Fibroblast of lung (primary cell): Measurements from ENCODE around the gene PIK3R4.

Experiments used
- EZH2 ChIP-seq: IDR thresholded peaks from 2 replicates; pipeline ENCODE4 v1.5.1; 2012; ENCODE audit warnings: low read length, control low read depth, mild to moderate bottlenecking; ENCODE audit errors: missing control alignments
- TF ChIP-seq, protein P1 (sequence below), 2 donors: IDR thresholded peaks in 1 of 2; conservative IDR thresholded peaks in 1 of 2; 1 replicate in 1 of 2; 2 replicates in 1 of 2; pipeline ENCODE4 v1.5.1; 2011 to 2012; ENCODE audit warnings: low read length in 2 of 2, control low read depth in 1 of 2, inconsistent platforms in 1 of 2, low read depth in 1 of 2, mild to moderate bottlenecking in 1 of 2

DNA sequence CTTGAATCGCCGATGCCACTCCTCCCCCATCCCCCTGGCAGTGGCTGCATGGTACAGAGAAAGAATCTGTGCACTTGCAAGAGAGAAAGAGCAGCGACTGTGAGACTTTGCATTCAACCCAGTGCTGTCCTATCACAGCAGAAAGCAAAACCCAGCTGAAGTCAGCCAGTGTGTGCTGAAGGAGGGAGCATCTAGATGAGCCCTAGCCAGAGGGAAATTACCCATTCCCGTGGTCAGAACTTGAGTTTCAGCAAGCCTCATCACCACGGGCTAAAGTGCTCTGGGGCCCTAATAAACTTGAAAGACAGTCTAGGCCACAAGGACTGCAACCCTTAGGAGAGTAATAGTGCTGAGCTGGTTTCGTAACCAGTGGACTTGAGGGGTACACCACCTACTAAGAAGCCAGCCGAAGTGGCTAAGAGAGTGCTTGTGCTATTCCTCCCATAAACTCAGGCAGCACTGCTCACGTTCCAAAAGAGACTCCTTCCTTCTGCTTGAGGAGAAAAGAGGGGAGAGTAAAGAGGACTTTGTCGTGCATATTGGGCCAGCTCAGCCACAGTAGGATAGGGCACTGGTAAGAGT is 15.2 kb upstream of the PIK3R4 start:
- TF ChIP-seq, protein P1, sequence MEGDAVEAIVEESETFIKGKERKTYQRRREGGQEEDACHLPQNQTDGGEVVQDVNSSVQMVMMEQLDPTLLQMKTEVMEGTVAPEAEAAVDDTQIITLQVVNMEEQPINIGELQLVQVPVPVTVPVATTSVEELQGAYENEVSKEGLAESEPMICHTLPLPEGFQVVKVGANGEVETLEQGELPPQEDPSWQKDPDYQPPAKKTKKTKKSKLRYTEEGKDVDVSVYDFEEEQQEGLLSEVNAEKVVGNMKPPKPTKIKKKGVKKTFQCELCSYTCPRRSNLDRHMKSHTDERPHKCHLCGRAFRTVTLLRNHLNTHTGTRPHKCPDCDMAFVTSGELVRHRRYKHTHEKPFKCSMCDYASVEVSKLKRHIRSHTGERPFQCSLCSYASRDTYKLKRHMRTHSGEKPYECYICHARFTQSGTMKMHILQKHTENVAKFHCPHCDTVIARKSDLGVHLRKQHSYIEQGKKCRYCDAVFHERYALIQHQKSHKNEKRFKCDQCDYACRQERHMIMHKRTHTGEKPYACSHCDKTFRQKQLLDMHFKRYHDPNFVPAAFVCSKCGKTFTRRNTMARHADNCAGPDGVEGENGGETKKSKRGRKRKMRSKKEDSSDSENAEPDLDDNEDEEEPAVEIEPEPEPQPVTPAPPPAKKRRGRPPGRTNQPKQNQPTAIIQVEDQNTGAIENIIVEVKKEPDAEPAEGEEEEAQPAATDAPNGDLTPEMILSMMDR (conservative IDR thresholded peaks at IDR 0.05 in 1 of 2, IDR thresholded peaks at IDR 0.05 in 1 of 2; ENCODE audit: low read depth in 1 of 2, low read length in 2 of 2): no peak
- no peak for TF ChIP-seq EZH2
